BLaER1 (cell line): ENCODE measurements around the gene IQSEC1.
A peak's percentile ranks its signal among the peaks of the same experiment; 100 is the strongest.

ENCODE experiments used
- H3K27ac ChIP-seq: shearing (Covaris generic); formaldehyde crosslinking; 2 replicates; pipeline ENCODE4 v1.8.1; 2022
- H3K27me3 ChIP-seq: shearing (Covaris generic); formaldehyde crosslinking; 2 replicates; pipeline ENCODE4 v1.8.1; 2022
- H3K36me3 ChIP-seq: shearing (Covaris generic); formaldehyde crosslinking; 2 replicates; pipeline ENCODE4 v1.8.1; 2022
- H3K4me1 ChIP-seq: shearing (Covaris generic); formaldehyde crosslinking; 2 replicates; pipeline ENCODE4 v1.8.1; 2022
- H3K4me2 ChIP-seq: shearing (Covaris generic); formaldehyde crosslinking; 2 replicates; pipeline ENCODE4 v1.8.1; 2022
- H3K4me3 ChIP-seq: shearing (Covaris generic); formaldehyde crosslinking; 2 replicates; pipeline ENCODE4 v1.8.1; 2022
- H3K9ac ChIP-seq: shearing (Covaris generic); formaldehyde crosslinking; 2 replicates; pipeline ENCODE4 v1.8.1; 2022
- H3K9me3 ChIP-seq: shearing (Covaris generic); formaldehyde crosslinking; 2 replicates; pipeline ENCODE4 v1.8.1; 2022
- H4K20me1 ChIP-seq: shearing (Covaris generic); formaldehyde crosslinking; 2 replicates; pipeline ENCODE4 v1.8.1; 2022
- Cebpa-rat ChIP-seq: shearing (Covaris generic); IDR thresholded peaks from 2 replicates; pipeline ENCODE4 v1.8.1; 2022

Gene IQSEC1

DNA sequence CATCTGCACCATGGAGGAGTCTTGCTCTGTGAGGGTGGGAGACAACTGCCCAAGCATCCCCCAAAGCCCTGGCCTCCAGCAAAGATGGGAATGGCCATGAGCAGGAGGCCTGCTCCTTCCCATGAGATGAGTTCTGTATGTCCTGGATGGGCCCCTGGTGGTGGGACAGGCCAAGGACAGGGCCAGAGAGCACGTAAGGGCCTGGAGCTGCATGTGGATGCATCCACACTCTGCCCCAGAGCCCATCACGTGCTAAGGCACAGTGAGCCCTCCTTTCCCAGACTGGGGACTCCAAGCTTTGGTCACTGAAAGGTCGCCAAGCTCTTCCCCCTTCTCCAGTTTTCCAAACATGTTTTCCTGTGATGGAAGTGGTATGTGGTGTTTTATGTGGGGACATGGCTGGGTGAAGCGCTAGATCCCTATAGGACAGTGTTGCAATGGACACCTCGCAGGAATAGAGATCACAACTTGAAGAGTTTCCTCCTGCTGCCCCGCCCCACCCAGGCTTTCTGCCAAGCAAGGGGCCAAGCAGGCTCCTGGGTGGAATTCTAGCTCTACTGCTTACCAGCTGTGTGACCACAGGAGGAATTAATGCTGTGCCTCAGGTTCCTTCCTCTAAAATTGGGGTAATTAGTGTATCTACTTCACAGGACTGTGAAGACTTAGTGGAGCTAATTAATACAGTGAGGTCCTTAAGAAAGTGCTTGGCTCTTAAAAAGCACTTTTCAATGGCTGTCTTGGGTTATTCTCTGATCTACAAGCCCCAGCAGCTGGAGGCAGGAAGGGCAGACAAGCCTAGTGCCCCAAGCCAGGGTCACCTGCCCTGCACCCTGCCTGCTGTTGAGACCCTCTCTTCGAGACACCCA is 125.5 kb downstream of the IQSEC1 start:
- H3K27me3 ChIP-seq, result no peaks in the 10 kb centered on the region
- H3K4me2 ChIP-seq, result peak overlapping the region; percentile 100
- no peak for TF ChIP-seq Cebpa-rat
- peaks cover 100% of the 10 kb centered on the region for H4K20me1 ChIP-seq
- peaks cover 100% of the 10 kb centered on the region for H3K4me1 ChIP-seq
- peaks cover 39% of the 10 kb centered on the region for H3K36me3 ChIP-seq
- 0 out of 2 replicates have a peak overlapping the region, but pooled peaks have one; percentile 2 for H3K27ac ChIP-seq
- H3K9me3 ChIP-seq, result no peaks in the 10 kb centered on the region
- no peak overlapping the region for H3K4me3 ChIP-seq
- peak overlapping the region; percentile 44; the same call in 1 of the 2 replicates for H3K9ac ChIP-seq

DNA sequence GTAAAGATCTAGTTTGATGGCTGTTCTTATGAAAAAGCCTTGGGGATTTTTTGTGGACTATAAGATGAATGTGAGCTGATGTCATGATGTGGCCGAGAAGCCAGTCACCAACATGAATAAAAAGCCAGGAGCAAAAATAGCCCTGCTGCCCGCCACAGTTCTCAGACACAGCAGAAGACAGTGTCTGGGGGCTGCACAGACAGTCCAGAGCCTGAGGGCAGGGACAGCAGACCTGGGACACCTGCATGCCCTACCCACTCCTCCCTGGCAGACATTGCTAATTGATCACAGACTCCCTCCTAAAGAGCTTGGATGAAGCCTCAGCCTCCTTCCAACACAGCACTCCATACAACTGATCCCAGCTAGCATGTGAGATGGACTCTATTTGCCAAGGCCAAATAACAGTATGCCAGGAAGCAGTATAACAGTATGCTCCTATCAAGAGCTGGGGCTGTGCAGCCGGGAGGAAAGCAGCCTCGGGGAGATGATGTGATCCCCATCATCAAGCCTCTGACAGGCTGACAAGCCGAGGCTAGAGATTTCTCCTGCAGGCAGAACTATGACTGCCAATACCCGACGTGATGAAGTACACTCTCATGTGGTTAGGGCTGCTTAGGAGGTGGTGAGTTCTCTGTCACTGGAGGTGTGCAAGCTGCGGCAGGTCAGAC is 126.4 kb downstream of the IQSEC1 start:
- H4K20me1 ChIP-seq, result peaks cover 100% of the 10 kb centered on the region

DNA sequence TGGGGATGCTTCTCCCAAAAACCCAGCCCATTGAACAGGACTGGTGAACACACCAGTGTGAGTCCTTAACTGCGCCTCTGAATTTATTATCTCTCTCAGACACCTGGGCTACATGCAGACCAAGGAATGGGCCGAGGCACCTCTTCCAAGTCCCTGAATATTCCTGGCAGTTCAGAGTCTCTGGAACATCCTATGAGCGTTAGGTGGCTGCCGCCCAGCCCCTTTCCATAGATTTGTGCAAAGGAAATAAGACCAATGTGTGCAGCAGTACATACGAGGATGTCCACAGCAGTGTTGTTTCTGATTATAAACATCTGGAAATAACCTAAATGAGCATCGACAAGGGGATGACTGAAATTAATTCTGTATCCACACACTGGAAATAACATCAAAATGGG is 127.0 kb downstream of the IQSEC1 start:
- TF ChIP-seq Cebpa-rat, result no peak
- Histone ChIP-seq H3K27me3 (no peaks in the 10 kb centered on the region), H3K9me3 (no peaks in the 10 kb centered on the region), H3K4me1 (peaks cover 100% of the 10 kb centered on the region), H3K27ac (no peak overlapping the region), H3K36me3 (peaks cover 50% of the 10 kb centered on the region), H3K9ac (no peak overlapping the region), H3K4me3 (no peak overlapping the region), H4K20me1 (peaks cover 100% of the 10 kb centered on the region), H3K4me2 (peak overlapping the region; percentile 100)

More for the DNA sequence above, 126.4 kb downstream of the IQSEC1 start:
- Histone ChIP-seq H3K9ac (no peak overlapping the region), H3K27ac (no peak overlapping the region), H3K4me3 (no peak overlapping the region), H3K4me2 (peak overlapping the region; percentile 100), H3K36me3 (peaks cover 45% of the 10 kb centered on the region), H3K4me1 (peaks cover 100% of the 10 kb centered on the region), H3K27me3 (no peaks in the 10 kb centered on the region), H3K9me3 (no peaks in the 10 kb centered on the region)
- no peak for TF ChIP-seq Cebpa-rat

DNA sequence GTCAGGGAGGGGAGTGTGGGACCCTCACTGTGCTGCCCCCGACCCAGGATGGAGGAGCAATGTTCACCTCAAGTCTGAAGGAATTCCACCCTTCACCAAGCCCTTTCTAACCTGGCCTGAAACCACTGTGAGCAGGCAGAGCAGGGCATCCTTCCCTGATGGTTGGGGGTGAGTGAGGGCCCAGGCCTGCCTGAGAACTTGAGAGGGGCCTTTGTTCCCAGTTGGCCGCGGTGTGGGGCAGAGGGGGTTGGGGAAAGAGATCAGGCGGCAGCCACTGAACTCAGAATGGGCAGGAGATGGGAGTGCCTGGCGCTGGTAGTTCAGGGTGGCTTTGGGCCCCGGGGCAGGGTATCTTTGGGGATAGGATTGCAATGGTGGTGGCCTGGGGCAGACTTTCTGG is 128.4 kb downstream of the IQSEC1 start:
- Histone ChIP-seq H3K4me1 (peaks cover 100% of the 10 kb centered on the region), H3K4me2 (peak overlapping the region; percentile 100), H3K27me3 (no peaks in the 10 kb centered on the region), H3K27ac (peak overlapping the region; percentile 65), H3K9ac (peak overlapping the region; percentile 66), H3K4me3 (no peak overlapping the region), H4K20me1 (peaks cover 100% of the 10 kb centered on the region), H3K36me3 (peaks cover 64% of the 10 kb centered on the region), H3K9me3 (no peaks in the 10 kb centered on the region)
- TF ChIP-seq Cebpa-rat, result no peak

DNA sequence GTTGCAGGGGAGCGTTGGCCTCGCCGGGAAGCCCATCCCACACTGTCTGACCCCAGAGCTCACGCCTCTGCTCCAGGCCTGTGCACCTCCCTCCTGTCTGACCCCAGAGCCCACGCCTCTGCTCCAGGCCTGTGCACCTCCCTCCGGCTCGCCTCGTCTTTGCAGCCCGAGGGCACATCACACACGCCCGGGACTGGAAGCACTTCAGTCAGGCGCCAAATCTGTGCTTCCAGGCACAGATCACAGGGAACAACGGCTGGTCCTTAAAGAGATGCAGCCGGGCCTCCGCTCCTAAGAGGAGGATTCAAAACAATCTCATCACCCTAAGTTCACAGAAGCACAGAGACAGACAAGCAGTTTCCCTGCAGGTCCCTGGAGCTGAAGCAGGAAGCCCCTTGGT is 128.8 kb downstream of the IQSEC1 start:
- Histone ChIP-seq H3K27me3 (no peaks in the 10 kb centered on the region), H4K20me1 (peaks cover 100% of the 10 kb centered on the region), H3K4me1 (peaks cover 100% of the 10 kb centered on the region), H3K4me2 (peak overlapping the region; percentile 100), H3K9ac (peak overlapping the region; percentile 66), H3K4me3 (no peak overlapping the region), H3K27ac (peak overlapping the region; percentile 65), H3K36me3 (peaks cover 69% of the 10 kb centered on the region), H3K9me3 (no peaks in the 10 kb centered on the region)
- no peak for TF ChIP-seq Cebpa-rat

DNA sequence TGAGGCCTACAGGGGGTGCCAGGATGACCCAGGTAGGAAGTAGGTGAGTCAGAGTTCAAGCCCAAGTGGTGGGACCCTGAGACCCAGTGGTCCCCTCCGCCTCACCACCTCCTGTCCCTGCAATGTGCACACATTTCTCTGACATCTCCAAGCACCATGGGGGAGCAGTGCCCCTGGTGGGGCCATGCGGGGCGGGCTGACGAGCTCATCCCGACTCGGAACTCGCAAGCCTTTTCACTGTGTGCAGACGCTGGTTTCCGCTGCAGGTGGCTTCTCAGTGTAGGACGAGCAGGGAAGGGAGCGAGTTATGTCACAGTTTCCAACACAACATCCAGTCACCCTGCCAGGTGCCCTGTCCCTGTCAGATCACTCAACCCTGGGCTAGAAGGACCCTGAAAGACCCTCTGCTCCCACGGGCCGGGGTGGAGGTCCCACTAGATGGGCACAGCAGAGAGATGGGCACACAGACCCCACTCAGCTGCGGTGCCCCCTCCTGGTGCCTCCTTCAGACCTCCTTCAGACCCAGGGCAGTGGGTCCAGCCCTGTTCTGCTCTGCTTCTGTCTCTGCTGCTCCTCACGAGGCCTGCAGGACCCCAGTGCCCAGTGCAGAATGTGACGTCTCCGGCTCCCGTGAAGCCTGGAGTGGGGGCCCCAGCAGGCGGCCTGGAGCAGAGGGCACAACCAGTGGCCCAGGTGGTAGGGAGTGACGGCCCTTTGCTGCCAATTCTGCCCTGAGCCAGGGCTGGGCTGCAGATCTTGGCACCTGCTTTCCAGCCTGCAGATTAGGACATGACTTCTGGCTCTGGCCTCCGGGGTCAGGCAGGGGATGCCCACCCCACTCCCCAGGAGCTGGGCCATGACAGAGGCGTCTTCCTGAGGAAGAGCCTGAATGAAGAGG is 129.9 kb downstream of the IQSEC1 start:
- Histone ChIP-seq H4K20me1 (peaks cover 100% of the 10 kb centered on the region), H3K9me3 (no peaks in the 10 kb centered on the region), H3K27ac (peak overlapping the region; percentile 65), H3K4me3 (no peak overlapping the region), H3K36me3 (peaks cover 79% of the 10 kb centered on the region), H3K4me1 (peaks cover 100% of the 10 kb centered on the region), H3K9ac (0 out of 2 replicates have a peak overlapping the region, but pooled peaks have one; percentile 10), H3K4me2 (peak overlapping the region; percentile 100; the same call in 1 of the 2 replicates), H3K27me3 (no peaks in the 10 kb centered on the region)
- no peak for TF ChIP-seq Cebpa-rat

DNA sequence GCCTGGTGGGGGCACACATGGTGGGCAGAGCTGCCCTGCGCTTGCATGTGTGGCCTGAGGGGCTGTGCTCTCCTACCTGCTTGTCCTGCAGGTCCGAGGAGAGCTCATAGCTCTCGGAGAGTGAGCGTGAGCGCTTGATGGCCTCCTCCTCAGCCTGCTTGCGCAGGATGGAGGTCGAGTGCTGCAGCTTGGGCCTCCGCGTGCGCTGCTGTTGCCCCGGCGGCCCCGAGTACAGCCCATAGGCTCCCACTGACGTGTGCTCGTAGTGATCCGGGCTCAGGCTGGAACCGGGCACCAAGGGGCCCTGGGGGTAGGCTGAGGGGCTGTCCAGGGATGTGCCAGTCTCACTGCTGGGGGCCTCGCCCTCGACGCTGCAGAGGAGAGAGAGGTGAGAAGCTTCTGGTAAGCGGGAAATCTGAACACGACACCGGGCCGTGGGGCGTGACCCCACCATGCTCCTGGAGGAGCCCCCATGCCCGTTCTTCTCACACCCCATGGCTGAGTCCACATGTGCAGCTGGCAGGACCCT is 131.7 kb downstream of the IQSEC1 start:
- peak overlapping the region; percentile 80 for H3K4me2 ChIP-seq
- no peaks in the 10 kb centered on the region for H3K9me3 ChIP-seq
- TF ChIP-seq Cebpa-rat, result no peak
- peaks cover 100% of the 10 kb centered on the region for H4K20me1 ChIP-seq
- no peak overlapping the region for H3K4me3 ChIP-seq
- H3K27me3 ChIP-seq, result no peaks in the 10 kb centered on the region
- H3K9ac ChIP-seq, result no peak overlapping the region
- peak overlapping the region; percentile 53; the same call in 1 of the 2 replicates for H3K27ac ChIP-seq
- peaks cover 85% of the 10 kb centered on the region for H3K36me3 ChIP-seq
- H3K4me1 ChIP-seq, result peaks cover 99% of the 10 kb centered on the region

DNA sequence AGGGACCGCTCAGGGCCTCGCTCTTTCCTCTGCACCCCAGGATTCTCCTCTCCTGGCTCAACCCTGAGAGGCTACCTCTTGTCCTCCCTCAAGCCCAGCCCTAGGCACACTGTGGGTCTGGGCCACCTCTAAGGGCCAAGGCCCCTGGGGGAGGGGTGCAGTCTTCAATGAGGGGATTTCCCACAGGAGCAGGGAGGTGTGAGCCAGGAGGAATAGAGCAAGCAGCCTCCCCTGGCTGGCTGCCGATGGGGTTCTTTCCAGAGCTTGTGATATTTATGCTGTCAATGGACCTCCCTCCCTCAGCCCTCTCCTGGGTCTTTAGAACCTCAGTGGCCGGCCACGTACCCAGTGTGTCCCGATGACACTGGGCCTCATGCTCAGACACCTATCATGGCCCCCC is 132.4 kb downstream of the IQSEC1 start:
- Histone ChIP-seq H3K27me3 (no peaks in the 10 kb centered on the region), H3K36me3 (peaks cover 92% of the 10 kb centered on the region), H3K9me3 (no peaks in the 10 kb centered on the region), H3K4me2 (peak overlapping the region; percentile 80), H4K20me1 (peaks cover 100% of the 10 kb centered on the region), H3K4me3 (no peak overlapping the region), H3K4me1 (peaks cover 99% of the 10 kb centered on the region), H3K27ac (peak overlapping the region; percentile 53; the same call in 1 of the 2 replicates), H3K9ac (no peak overlapping the region)
- no peak for TF ChIP-seq Cebpa-rat

DNA sequence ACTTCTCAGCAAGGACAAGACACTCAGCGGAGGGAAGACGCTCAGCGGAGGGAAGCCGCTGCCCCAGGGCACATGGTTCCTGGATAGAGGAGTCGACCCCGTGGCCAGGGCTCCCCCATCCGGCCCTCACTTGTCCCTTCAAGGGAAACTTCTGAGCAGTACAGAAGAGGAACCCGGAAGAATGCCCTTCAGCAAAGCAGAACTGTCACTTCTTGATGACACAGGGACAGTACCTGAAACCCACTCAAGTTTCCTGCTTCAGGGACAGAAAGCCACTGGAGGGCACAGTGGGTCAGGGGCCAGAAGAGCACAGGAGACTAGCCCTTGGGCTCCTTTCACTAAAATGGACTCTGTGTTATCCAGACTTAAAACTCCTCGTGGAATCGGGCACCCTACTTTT is 134.1 kb downstream of the IQSEC1 start:
- H3K9me3 ChIP-seq, result no peaks in the 10 kb centered on the region
- no peaks in the 10 kb centered on the region for H3K27me3 ChIP-seq
- peak overlapping the region; percentile 64; the same call in 1 of the 2 replicates for H3K9ac ChIP-seq
- H3K36me3 ChIP-seq, result peaks cover 98% of the 10 kb centered on the region
- peaks cover 100% of the 10 kb centered on the region for H4K20me1 ChIP-seq
- H3K4me1 ChIP-seq, result peaks cover 99% of the 10 kb centered on the region
- no peak for TF ChIP-seq Cebpa-rat
- H3K27ac ChIP-seq, result peak overlapping the region; percentile 77
- H3K4me3 ChIP-seq, result no peak overlapping the region
- H3K4me2 ChIP-seq, result peak overlapping the region; percentile 80
